NCI-H82 (cell line): Measurements from ENCODE around the gene TRIM17.
A peak's percentile ranks its signal among the peaks of the same experiment; 100 is the strongest.

Experiments used
- DNase-seq: peaks from one replicate; lab custom pipeline; 2025; lab: John Stamatoyannopoulos, UW

TRIM17 gene

GRCh38 chr1:228401782-228402640 lies 14.7 kb downstream of the TRIM17 start:
- DNase-seq: no peak

GRCh38 chr1:228400692-228401454 lies 15.8 kb downstream of the TRIM17 start:
- no peak for DNase-seq

GRCh38 chr1:228400237-228400651 lies 16.4 kb downstream of the TRIM17 start:
- no peak for DNase-seq

GRCh38 chr1:228399531-228400236 lies 17.0 kb downstream of the TRIM17 start:
- no peak for DNase-seq

GRCh38 chr1:228398741-228399461 lies 17.8 kb downstream of the TRIM17 start:
- no peak for DNase-seq

- no peak for DNase-seq
Observed at GRCh38 chr1:228397966-228398365, 18.7 kb downstream of the TRIM17 start.

- no peak for DNase-seq
Observed at GRCh38 chr1:228396770-228397662, 19.6 kb downstream of the TRIM17 start.

GRCh38 chr1:228394571-228395394 lies 21.9 kb downstream of the TRIM17 start:
- no peak for DNase-seq

GRCh38 chr1:228393811-228394570 lies 22.7 kb downstream of the TRIM17 start:
- DNase-seq: no peak

- peak; percentile 44 for DNase-seq
Observed at GRCh38 chr1:228393268-228393701, 23.4 kb downstream of the TRIM17 start.

GRCh38 chr1:228392111-228392936 lies 24.3 kb downstream of the TRIM17 start:
- DNase-seq: no peak

GRCh38 chr1:228391411-228392020 lies 25.1 kb downstream of the TRIM17 start:
- DNase-seq: no peak

- no peak for DNase-seq
Observed at GRCh38 chr1:228390649-228391048, 26.0 kb downstream of the TRIM17 start.

- DNase-seq: no peak
Observed at GRCh38 chr1:228387321-228387720, 29.3 kb downstream of the TRIM17 start.

GRCh38 chr1:228385232-228385631 lies 31.4 kb downstream of the TRIM17 start:
- DNase-seq: no peak

GRCh38 chr1:228383773-228384172 lies 32.9 kb downstream of the TRIM17 start:
- DNase-seq: no peak

GRCh38 chr1:228381356-228381755 lies 35.3 kb downstream of the TRIM17 start:
- DNase-seq: no peak

- no peak for DNase-seq
Observed at GRCh38 chr1:228379666-228380065, 37.0 kb downstream of the TRIM17 start.
